GM03348 (cell line): ENCODE data around the gene PDE9A.
"Not testable (repeated sequence)": the region's sequence is repeated elsewhere in the genome, so short reads cannot be mapped to it uniquely, and the experiment has no call there.

ENCODE experiments used
- DNase-seq: peaks from one replicate; pipeline ENCODE4 v3.0.0; 2012; ENCODE audit warnings: low spot score

Gene PDE9A

DNA sequence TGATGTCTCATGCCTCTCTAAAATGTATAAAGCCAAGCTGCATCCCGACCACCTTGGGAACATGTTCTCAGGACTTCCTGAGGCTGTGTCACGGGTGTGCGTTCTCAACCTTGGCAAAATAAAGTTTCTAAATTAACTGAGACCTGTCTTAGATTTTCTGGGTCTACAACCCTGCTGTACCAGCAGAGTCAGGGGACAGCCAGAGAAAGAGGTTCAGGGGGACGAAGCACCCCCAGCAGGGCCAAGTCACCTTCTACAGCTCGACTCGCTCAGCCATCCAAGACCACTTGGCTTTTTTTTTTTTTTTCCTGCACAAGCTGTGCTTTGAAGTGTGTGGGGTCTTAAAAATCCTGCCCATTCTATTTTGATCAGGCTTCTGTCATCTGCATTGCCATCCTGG is 28.5 kb upstream of the PDE9A start:
- no peak for DNase-seq

- DNase-seq, result no peak
These were observed 27.2 kb upstream of the PDE9A start for GRCh38 chr21:42626171-42626570.

DNA sequence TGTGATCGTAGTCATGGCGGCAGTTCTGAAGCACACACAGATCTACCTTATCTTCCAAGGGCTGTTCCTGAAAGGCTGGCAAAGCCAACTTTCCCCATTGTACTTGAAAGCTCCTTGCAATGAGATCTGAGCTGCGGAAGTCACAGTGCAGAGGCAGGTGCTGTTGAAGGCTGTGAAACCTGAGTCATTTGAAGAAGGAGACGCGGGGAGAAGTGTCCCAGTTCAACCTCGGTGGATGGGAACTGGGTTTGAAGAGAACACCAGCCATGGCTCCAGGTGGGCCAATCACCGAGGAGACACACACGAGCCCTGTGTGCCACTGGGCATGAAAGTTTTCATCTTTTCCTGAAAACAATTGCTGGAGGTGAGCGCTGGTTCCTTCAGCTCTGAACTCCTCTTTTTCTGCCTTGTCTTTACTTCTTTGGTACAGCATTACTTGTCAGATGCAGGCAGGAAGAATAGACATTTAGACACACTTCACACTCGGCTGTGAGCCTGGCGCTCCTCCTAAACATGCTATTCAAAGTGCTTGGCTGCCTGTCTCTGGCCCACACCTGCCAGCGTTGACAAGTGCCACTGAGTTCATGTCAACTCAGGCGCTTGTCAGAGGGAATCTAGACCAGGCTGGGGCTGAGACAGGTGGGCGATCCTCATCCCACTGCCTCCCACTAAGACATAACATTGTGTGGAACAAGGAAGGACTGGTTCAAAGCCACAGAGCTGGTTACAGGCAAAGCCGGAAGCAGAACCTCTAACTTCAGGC is 25.7 kb upstream of the PDE9A start:
- DNase-seq, result no peak

DNA sequence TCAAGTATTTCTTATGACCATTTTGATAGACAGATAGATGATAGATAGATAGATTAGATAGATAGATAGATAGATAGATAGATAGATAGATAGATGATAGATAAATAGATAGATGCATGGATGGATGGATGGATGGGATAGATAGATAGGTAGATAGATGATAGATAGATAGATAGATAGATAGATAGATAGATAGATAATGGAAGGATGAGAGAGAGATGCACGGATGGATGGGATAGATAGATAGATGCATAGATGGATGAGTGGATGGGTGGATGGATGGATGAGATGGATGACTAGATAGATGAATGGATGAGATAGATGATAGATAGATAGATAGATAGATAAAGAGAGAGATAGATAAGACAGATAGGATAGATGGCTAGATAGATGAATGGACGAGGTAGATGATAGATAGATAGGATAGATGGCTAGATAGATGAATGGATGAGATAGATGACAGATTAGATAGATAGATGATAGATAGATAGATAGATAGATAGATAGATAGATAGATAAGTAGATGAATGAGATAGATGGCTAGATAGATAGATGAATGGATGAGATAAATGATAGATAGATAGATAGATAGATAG is 24.9 kb upstream of the PDE9A start:
- not testable (repeated sequence) for DNase-seq

GRCh38 chr21:42629933-42630589 is 23.4 kb upstream of the PDE9A start:
- no peak for DNase-seq

DNA sequence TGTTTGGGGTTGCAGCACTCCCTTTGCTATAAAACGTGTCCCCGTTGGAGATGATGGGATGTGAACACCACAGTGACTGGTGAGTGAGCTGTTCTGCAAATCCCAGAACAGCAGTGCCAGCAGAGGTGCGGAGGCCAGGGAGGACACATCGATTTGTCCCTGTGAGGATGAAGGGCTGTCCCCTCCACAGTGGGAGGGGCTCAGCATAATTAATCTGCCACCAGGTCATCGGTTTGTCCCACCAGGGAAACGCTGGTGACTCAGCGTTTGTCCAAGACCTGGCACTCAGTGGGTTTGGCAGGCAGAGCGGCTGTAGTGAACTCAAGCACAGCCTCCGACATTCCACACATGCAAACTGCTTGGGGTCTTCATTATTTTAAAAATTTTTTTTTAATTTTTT is 22.8 kb upstream of the PDE9A start:
- DNase-seq, result no peak

GRCh38 chr21:42631142-42631541 is 22.3 kb upstream of the PDE9A start:
- no peak for DNase-seq

- DNase-seq, result no peak
These were observed 21.1 kb upstream of the PDE9A start for GRCh38 chr21:42632336-42632751.

DNA sequence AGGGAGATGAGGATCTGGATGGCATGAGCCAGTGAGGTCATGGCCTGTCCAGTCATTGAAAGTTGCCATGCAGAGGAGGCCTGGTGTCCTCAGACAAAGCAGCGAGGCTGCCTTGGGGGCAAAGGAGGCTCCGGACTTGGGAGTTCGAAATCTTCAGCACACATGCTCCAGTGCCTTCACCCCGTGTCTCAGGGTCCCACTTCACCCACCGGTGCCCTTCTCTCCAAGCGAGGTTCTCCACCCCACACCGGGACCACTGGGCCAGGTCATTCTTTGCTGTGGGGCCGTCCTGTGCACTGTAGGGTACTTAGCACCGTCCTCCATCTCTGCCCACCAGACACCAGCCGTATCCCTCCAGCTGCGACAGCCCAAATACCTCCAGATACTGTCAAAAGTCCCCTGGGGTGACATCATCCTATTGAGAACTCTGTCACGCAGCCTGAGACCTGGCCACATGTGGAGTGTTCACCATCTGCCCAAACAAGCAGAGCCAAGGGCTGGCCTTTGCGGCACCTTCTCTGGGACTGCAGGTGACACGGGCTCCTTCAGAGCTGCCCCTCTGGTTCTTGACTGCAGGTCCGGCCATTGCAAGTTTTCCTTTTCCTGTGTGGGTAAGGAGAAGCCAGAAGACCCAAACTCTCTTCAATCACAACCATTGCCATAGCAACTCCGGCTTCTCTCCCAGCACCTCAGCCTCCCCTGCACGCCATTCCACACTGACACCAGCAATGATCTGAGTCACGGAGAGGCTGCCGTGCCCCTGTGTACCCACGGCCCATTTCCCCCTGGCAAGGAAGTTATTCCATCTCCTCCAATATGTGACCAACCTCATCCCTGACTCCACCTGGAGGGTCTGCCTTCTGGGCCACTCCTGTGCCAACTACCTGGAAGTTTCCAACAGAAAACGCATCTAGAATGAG is 20.4 kb upstream of the PDE9A start:
- DNase-seq, result no peak

- no peak for DNase-seq
These were observed 19.6 kb upstream of the PDE9A start for GRCh38 chr21:42633858-42634257.

DNA sequence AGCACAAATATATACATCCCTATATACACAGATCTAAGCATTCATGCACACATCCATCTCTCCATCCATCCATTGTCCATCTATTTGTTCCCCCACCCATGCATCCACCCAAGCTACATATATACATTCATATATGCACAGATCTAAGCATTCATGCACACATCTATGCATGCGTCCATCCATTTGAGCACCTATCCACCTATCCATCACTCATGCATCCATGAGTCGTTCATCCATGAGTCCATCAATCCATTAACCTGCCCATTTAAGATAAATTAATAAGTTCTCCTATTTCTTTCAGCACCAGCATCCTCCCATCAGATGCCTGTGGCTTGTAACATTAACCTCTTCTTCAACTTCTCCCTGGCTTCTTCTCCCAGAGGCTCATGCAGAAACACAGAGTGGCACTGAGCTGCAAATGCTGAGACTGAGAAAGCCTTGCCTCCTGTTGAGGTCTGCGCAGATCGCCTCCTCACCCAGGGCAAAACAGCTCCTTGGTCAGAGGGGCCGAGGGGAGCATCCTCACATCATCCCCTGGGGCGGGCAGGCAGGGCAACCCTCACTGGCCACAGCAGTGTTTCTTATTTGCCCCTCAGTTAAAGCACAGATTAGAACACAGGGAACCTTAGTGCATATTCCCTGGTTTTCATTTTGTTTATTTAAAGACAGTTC is 17.4 kb upstream of the PDE9A start:
- DNase-seq, result no peak

GRCh38 chr21:42636520-42637266 is 16.7 kb upstream of the PDE9A start:
- peak; percentile 57 for DNase-seq

DNA sequence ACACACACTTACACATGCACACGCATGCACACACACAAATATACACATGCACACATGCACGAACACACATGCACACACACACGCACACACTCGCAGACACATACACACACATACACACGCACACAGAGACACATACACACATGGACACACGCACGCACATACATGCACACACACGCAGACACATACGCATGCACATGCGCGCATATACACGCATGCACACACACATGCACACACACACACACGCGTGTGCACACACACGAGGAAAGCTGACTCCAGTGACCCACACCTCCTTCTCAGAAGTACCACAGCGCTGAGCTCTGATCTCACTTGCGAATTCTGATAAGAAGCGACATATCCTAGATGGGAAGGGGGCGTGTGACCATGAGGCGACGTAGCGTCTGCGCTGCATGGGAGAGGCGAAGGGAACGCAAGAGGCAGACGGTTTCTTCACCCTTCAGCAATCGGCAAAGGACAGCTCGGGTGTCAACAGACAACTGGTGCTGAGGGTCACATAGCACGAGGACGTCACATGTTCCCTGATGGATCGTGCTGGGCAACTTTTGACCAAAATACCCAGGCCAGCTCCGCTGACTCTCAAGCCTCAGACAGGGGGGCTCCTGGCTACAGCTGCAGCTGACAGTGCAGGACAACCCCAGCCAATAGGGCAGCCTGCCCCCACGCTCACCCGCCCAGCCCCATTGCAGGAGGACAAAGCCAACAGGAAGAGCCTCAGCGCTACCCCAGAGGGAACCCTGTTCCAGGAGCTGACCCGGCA is 16.0 kb upstream of the PDE9A start:
- DNase-seq, result no peak

- DNase-seq, result no peak
These were observed 15.1 kb upstream of the PDE9A start for GRCh38 chr21:42638266-42638863.

- no peak for DNase-seq
These were observed 13.7 kb upstream of the PDE9A start for GRCh38 chr21:42639646-42640152.

GRCh38 chr21:42640486-42640885 is 12.9 kb upstream of the PDE9A start:
- DNase-seq, result no peak

DNA sequence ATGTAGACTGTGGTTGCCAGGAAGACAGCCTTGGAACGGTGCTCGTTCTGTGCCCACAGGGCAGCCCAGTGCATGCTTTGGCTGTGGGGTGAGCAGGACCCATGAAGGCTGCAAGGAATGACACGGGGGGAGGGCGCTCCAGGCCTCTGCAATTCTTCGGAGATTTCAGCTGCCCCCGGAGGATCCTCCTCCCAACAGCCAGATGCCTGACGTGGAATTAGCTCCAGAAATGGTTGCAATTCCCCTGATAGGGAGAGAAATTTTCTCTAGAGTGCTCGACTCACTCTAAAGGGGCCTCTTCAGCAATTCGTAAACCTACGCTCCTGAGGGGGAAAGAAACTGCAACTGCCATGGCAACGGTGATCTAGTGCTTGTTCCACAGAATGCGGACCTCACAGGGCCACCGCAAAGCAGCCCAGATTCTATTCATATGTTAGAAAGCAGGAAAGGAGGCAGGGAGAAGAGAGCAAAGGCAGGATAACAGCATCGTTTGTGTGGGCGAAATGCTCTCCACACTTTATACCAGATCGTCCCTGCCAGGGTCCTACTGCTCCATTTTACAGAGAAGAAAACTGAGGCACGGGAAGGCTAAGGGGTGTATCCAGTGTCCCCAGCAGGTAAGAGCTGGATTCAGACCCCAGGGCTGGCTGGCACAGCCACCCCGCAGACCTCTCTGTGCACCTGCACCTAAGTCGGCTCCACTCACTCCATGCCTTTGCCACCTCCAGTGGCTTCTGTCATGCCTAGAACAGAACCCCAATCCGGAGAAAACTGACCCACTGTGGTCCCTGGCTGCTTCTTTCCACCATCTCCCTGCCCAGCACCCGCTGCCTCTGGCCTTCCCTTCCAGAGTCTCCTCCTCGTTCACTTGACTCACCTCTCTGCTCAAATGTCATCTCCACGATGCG is 11.9 kb upstream of the PDE9A start:
- no peak for DNase-seq

- no peak for DNase-seq
These were observed 11.1 kb upstream of the PDE9A start for GRCh38 chr21:42642219-42642745.
